PC-9 (cell line): ENCODE results near the gene OSMR.

Experiments
- EZH2 ChIP-seq: fragments of 200-600 bp; sonication (generic); IDR thresholded peaks from 2 replicates; pipeline ENCODE4 v1.8.0; 2017; ENCODE audit warnings: antibody characterized with exemption, low read depth
- TF ChIP-seq, protein P1 (sequence below): fragments of 200-600 bp; sonication (generic); conservative IDR thresholded peaks from 2 replicates; pipeline ENCODE4 v1.6.1; 2017; ENCODE audit warnings: mixed run types, antibody characterized with exemption, mild to moderate bottlenecking, moderate library complexity

DNA sequence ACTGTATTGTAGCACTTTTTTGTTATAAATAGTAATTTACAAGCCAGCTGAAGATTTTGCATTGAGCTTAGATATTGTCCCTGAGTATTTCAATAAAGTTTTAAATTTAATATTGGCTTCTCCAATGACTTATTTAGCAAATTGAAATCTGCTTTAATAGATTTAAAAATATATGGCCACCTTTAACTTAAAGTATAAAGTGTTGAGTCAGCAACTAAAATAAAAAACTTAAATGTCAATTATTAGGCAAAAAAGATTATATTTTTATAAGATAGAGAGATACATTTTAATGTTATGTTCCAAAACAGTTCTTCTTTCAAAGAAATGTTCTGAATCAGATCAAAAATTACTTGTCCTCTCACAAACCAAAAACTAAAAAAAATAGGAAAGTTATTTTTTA, 60.7 kb downstream of the OSMR start:
- TF ChIP-seq, protein P1, sequence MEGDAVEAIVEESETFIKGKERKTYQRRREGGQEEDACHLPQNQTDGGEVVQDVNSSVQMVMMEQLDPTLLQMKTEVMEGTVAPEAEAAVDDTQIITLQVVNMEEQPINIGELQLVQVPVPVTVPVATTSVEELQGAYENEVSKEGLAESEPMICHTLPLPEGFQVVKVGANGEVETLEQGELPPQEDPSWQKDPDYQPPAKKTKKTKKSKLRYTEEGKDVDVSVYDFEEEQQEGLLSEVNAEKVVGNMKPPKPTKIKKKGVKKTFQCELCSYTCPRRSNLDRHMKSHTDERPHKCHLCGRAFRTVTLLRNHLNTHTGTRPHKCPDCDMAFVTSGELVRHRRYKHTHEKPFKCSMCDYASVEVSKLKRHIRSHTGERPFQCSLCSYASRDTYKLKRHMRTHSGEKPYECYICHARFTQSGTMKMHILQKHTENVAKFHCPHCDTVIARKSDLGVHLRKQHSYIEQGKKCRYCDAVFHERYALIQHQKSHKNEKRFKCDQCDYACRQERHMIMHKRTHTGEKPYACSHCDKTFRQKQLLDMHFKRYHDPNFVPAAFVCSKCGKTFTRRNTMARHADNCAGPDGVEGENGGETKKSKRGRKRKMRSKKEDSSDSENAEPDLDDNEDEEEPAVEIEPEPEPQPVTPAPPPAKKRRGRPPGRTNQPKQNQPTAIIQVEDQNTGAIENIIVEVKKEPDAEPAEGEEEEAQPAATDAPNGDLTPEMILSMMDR, result no peak
- TF ChIP-seq EZH2, result no peak
